Cerebellar cortex (tissue), 1 donor: ENCODE measurements around the gene GBF1.

Experiments used
- DNase-seq: peaks from one replicate; pipeline ENCODE4 v3.0.0-alpha.2; 2015; ENCODE audit warnings: low spot score

GBF1 gene

DNA sequence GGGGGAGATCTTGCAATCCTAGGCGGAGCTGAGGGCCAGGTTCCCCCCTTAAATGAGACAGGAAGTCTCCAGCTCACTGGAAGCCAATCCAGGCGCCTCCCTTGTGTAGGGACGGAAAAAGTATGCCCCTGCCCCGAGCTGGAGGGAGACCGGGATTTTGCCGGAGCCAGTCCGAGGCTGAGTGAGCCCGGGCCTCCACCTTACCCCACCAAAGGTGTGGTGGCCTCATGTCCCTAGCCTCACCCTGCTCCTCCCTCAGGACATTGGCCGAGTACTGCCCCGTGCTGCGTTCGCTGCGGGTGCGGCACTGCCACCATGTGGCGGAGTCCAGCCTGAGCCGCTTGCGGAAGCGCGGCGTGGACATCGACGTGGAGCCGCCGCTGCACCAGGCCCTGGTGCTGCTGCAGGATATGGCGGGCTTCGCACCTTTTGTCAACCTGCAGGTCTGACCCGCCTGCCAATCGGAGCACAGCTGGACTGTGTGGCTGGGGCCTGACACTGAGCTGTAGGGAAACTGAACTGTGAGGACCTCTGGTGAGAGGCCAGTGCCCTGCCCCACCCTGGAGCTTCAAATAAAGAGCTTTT lies 177.3 kb downstream of the GBF1 start:
- peak; percentile 70 for DNase-seq

DNA sequence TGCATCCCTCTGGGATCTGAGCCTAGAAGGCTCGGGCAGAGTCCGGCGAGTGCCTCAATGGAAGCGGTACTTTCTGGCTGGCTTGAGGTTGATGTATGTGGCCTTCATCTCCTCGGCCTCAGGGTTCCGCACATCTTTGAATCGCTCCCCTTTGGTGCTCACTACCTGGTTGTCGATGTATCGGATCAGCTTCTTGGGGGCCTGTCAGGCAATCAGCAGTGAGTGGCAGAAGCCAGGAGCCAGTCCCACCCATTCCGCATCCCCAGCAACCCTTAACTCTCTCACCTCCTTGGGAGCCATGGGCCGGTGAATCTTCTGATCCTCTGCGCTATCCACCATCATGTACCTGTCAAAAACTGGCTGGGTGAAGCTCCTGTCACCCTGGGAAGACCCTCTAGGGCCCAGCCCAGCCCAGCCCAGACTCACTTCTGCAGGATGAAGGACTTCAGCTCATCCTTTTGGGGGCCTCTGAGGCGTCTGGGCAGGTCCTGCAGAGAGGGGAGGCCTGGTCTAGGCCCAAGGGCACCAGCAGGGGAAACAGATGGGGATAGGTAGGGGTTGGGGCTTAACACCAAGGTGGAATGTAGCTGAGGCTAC lies 178.1 kb downstream of the GBF1 start:
- no peak for DNase-seq

DNA sequence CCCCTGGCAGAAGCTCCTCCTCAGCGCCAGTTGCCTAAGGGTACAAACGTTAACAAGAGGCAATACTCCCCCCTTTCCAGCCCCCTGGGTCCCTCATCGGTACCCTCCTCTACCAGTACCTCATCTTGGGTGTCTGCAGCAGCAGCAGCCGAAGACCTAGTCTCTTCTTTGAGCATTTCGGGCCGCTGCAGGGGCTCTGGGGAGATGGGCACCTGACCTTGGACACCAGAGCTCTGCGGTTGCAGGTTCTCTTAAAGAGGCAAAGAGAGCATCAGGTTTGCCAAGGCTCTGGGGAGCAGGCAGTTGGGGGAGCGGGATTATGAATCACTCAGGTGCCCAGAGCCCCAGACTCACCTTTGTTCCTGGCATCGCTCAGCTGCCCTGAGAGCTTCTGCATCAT lies 178.8 kb downstream of the GBF1 start:
- no peak for DNase-seq

DNA sequence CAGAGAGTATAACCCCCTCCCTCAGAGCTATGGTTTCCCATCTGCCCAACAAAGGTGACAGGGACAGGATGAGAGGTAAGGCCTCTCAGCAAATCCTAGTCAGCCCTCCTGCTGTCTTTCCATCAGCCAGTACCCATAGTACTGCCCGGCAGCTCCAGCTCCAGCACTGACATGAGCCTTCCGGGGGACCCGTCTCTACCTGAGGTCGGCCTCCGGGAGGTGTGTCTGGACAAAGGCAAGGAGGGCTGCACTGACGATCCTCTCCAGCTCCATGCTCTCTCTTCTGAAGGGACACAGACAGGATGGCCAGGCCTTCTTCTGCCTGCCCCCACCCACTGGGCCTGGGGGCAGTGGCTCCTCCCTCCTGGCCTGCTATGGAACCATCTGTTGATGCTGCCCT lies 179.6 kb downstream of the GBF1 start:
- no peak for DNase-seq

DNA sequence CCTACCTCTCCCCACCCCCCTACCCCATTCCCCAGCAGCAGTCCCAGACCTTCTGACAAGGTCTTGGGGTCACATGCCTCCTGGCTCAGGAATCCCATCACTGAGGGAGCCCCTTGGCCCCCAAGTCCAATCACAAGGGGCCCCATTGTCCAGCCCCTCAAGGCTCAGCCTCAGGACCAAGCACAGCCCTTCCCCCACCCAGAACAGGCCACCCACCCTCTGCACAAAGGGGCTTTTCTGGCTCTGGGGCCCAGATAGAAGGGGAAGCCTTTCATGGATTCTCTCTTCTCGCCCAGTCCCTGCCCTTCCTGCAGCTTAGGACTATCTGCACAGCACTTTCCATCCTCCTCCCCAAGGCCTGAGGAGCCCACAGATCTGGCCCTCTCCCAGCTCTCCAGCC lies 180.1 kb downstream of the GBF1 start:
- DNase-seq, result no peak

DNA sequence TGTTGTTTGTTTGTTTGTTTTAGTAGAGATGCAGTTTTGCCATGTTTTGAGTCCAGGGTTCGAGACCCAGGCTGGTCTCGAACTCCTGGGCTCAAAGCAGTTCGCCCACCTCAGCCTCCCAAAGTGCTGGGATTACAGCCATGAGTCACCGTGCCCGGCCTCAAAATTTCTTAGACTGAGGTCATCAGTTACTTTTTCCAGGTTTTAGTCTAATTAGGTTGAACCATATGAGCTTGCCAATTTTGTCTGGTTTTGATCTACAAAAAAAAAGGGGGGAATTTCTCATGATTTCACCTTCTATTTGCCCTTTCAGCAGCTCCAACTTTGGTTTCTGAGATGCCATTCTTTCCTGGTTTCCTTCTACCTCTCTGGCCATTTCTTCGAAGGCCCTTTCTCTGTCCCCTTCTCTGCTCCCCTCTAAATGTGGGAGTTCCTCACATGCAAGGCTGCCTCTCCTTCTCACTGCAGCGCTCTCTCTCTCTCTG lies 181.5 kb downstream of the GBF1 start:
- no peak for DNase-seq

DNA sequence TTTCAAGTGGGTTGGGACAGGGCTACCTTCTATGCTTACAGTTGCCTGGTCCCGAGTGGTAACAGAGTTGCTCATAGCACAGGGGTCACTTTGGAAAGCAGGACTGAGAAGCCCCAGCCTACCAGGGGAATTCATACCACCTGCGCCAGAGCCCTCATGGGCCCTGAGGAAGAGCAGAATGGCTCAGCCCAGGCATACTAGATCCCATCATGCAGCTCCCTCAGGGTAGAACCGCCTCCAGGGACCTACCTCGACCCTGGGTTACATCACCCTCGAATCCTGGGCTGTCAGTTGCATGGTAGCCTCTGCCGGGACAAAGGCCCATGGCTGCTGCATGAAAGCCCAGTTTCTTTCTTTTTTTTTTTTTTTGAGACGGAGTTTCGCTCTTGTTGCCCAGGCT lies 184.1 kb downstream of the GBF1 start:
- DNase-seq, result no peak

DNA sequence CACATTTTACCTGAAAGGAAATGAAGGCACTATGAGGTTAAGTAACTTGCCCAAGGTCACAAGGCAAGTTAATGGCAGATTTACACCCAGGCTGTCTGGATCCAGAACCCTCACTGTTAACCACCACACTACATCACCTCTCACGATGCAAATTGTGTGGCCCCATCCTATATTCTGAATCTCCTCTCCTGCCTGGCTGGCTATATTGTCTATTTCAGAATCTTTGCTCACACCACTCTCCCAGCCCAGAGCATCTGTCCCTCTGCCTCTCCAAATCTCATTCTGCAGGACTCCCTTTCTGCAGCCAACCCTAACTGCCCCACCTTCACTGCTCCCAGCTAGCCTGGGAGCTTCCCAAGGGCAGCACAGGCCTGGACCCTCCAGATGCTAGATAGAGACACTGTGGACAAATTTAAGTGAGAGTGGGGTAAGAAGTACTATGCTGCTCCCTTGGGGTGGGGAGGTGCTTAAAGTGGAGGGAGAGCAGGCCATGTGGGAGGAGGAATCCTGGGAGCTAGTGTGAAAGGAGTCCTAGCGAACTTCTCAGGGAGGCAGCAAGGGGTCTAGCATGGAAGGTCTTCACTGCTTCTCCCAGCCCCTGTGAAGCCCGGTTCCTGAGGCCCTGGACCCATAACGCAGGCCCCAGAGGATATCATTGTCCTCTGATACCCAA lies 186.3 kb downstream of the GBF1 start:
- peak; percentile 41 for DNase-seq
